ENCODE measurements around the gene SYK. TPM values are rescaled to one million over a fixed set of nuclear protein-coding genes. Genes with fewer than 3 reads are reported as not detected.

The SYK gene
- total RNA-seq, 4 donors from 2014 or later, result 50.7 to 107 (median 87.1) TPM

GRCh38 chr9:90946982-90947381 is 145.4 kb downstream of the SYK start:
- WGBS, 2 donors, result 53 to 62% methylated on average over 2 of the region's 2 CpGs
- H3K27me3 ChIP-seq, result no peaks in the 10 kb centered on the region
- no peaks in the 10 kb centered on the region for H3K4me1 ChIP-seq
- no peaks in the 10 kb centered on the region for H3K36me3 ChIP-seq
- no peaks in the 10 kb centered on the region for H3K9me3 ChIP-seq
- TF ChIP-seq POLR2A (IDR thresholded peaks at IDR 0.05), result no peak
- TF ChIP-seq, protein P1, sequence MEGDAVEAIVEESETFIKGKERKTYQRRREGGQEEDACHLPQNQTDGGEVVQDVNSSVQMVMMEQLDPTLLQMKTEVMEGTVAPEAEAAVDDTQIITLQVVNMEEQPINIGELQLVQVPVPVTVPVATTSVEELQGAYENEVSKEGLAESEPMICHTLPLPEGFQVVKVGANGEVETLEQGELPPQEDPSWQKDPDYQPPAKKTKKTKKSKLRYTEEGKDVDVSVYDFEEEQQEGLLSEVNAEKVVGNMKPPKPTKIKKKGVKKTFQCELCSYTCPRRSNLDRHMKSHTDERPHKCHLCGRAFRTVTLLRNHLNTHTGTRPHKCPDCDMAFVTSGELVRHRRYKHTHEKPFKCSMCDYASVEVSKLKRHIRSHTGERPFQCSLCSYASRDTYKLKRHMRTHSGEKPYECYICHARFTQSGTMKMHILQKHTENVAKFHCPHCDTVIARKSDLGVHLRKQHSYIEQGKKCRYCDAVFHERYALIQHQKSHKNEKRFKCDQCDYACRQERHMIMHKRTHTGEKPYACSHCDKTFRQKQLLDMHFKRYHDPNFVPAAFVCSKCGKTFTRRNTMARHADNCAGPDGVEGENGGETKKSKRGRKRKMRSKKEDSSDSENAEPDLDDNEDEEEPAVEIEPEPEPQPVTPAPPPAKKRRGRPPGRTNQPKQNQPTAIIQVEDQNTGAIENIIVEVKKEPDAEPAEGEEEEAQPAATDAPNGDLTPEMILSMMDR (IDR thresholded peaks at IDR 0.05), result no peak
- H3K27ac ChIP-seq, result no peak overlapping the region
- intact Hi-C loops (cut with DNase I), result no loop called here
- H3K4me3 ChIP-seq (replicated peaks in 1 of 3), result no peak overlapping the region
- DNase-seq, result peak in 1 of 2 donors; percentile 33

Other genes with a start within 250 kb of the SYK start
- 10 to 100 TPM in 1 of 4 donors, 1 to 10 TPM in 3; 2.6 to 11.3 (median 6.6) TPM for gene DIRAS2, start 159.0 kb upstream of the SYK start, total RNA-seq

Data from thyroid gland (tissue), 4 donors.